Measurements from ENCODE around the gene NKAIN4. TPM values are rescaled to one million over a fixed set of nuclear protein-coding genes. Genes with fewer than 3 reads are reported as not detected.

The NKAIN4 gene
- total and polyA plus RNA-seq, 8 donors = 1.1 to 18.1 (median 7.8) TPM; not detected in 1

DNA sequence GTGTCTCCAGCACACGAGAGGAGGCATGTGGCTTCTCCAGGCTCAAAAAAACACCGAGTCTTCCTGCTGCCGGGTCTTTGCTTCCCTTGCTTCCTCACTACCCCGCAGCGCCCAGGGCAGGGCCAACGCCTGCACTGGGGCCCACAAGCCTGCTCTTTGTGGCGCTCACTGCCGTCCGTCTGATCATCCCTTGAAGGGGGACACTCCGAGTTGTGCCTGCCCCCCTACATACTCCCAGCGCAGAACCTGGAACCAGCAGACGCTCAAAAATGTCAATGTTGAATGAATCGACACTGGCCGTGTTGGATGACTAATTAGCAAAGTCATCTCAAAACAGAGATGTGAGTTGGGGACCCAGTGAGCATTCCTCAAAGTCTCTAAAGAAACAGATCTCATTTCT lies 10.3 kb upstream of the NKAIN4 start:
- TF ChIP-seq, protein P1, sequence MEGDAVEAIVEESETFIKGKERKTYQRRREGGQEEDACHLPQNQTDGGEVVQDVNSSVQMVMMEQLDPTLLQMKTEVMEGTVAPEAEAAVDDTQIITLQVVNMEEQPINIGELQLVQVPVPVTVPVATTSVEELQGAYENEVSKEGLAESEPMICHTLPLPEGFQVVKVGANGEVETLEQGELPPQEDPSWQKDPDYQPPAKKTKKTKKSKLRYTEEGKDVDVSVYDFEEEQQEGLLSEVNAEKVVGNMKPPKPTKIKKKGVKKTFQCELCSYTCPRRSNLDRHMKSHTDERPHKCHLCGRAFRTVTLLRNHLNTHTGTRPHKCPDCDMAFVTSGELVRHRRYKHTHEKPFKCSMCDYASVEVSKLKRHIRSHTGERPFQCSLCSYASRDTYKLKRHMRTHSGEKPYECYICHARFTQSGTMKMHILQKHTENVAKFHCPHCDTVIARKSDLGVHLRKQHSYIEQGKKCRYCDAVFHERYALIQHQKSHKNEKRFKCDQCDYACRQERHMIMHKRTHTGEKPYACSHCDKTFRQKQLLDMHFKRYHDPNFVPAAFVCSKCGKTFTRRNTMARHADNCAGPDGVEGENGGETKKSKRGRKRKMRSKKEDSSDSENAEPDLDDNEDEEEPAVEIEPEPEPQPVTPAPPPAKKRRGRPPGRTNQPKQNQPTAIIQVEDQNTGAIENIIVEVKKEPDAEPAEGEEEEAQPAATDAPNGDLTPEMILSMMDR (IDR thresholded peaks at IDR 0.05) = no peak
- Histone ChIP-seq H3K4me3 (no peak overlapping the region), H3K9me3 (no peaks in the 10 kb centered on the region), H3K27ac (no peak overlapping the region), H3K36me3 (no peaks in the 10 kb centered on the region), H3K27me3 (peaks cover 4 to 96% of the 10 kb centered on the region in 2 donors), H3K4me1 (no peaks in the 10 kb centered on the region)
- intact Hi-C loops (cut with DNase I) = no loop called here
- ATAC-seq = no peak
- no peak for DNase-seq

DNA sequence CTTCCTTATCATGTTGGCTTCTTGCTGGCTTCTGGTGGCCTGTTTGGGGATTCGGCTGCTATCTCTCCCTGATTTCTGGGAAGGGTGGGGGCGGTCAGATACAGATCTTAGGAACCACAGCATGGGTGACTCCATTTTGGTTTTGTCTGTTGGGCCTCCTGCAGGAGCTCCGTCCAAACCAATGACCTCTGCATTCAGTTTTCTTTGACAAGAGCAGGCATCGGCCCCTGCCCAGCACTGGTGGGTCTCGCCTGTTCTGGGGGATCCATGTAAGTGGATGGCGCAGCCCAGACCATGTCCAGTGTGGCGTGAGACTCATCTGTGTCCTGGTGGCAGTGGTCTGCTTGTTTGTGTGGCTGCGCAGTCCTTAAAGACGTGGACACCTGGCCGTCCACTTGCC lies 9.7 kb upstream of the NKAIN4 start:
- no peak for ATAC-seq
- intact Hi-C loops (cut with DNase I) = no loop called here
- Histone ChIP-seq H3K4me3 (no peak overlapping the region), H3K27ac (no peak overlapping the region), H3K36me3 (no peaks in the 10 kb centered on the region), H3K4me1 (no peaks in the 10 kb centered on the region), H3K27me3 (peaks cover 4 to 99% of the 10 kb centered on the region in 2 donors), H3K9me3 (no peaks in the 10 kb centered on the region)
- TF ChIP-seq, protein P1 (IDR thresholded peaks at IDR 0.05) = no peak
- DNase-seq = no peak

DNA sequence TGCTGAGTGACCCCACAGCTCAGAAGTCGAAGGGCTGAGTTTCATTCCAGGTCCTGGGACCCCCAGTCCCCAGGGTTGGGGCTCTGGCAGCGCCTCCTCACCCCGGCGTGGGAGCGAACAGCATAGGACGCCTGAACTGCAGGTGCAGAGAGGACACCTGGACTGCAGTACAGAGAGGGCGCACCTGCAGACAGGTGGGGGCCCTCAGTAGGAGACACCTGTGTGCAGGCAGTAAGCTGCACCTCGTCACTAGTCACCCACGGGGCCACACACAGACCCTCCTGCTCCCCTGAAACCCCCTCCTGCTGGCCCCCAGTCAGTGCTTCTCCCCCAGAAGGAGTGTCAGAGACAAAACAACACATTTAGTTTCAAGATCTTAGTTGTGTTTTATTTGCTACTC lies 8.6 kb upstream of the NKAIN4 start:
- intact Hi-C loops (cut with DNase I) = no loop called here
- Histone ChIP-seq H3K4me3 (no peak overlapping the region), H3K4me1 (no peaks in the 10 kb centered on the region), H3K36me3 (no peaks in the 10 kb centered on the region), H3K9me3 (no peaks in the 10 kb centered on the region), H3K27ac (no peak overlapping the region), H3K27me3 (peaks cover 4 to 99% of the 10 kb centered on the region in 2 donors)
- TF ChIP-seq, protein P1 (IDR thresholded peaks at IDR 0.05) = no peak
- DNase-seq (no peak), ATAC-seq (no peak)

DNA sequence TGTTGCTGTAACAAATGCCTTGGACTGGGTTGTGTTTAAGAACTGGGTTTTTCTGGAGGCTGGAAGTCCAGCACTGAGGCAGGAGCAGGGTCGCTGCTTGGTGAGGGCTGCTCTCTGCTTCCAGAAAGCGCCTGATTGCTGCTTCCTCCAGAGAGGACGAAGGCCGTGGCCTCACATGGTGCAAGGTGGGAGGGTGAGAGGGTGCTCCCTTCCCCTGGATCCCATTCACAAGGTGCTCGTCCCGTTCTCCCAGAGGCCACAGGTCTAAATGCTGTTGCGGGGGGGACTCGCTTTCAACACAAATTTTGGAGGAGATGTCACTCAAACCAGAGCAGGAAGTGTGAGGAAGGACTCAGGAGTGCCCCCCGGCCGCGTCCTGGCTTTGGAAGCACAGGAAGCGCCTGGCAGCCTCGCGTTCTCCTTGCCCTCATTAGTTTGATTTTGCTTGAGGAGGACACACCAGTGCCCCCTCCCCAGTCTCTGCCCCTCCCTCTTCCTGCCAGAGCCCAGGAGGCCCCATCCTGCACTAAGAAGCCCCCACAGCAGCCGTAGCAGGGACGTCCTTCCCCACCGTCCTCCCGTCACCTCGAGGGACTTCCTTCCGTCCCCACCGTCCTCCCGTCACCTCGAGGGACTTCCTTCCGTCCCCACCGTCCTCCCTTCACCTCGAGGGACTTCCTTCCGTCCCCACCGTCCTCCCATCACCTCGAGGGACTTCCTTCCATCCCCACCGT lies 7.7 kb upstream of the NKAIN4 start:
- intact Hi-C loops (cut with DNase I) = no loop called here
- no peaks in the 10 kb centered on the region for H3K4me1 ChIP-seq
- TF ChIP-seq, protein P1 (IDR thresholded peaks at IDR 0.05) = no peak
- H3K27ac ChIP-seq = no peak overlapping the region
- no peaks in the 10 kb centered on the region for H3K36me3 ChIP-seq
- H3K27me3 ChIP-seq = peaks cover 4 to 92% of the 10 kb centered on the region in 2 donors
- H3K4me3 ChIP-seq = no peak overlapping the region
- ATAC-seq (no peak), DNase-seq (no peak)
- no peaks in the 10 kb centered on the region for H3K9me3 ChIP-seq

DNA sequence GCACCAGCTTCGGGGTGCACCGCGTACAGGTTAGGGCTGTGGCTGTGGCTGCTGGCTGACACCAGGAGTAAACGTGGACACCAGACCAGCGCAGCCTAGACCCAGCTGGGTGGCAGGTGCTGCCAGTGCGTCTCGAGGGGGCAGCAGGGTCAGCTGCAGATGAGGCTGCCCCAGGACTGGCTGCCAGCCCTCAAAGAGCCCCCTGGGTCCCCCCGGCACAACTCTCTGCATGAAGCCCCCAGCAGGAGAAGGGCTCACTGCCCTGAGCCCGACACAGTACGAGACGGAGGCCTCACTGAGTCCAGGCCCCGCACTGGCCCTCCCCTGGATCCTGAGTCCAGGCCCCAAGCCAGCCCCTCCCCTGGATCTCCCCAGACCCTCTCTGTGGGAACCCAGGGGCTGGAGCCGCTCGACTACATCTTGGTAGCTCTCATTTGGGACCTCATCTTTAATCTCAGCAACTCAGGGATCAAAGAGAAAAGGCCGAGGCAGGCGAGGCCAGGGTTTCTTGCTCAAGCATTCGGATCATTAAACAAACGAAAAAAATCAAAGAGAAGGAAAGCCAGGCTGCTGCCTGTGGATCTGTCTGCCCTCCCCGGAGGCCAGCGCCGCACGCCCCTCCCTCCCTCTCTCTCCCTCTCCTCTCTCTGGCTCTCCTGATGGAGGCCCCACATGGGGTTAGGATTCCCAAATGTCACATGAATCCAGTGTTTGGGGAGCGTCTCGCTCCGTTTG lies 7.0 kb upstream of the NKAIN4 start:
- DNase-seq = peak in 2 of 4 donors; percentile 72 to 90
- intact Hi-C loops (cut with DNase I) = no loop called here
- no peaks in the 10 kb centered on the region for H3K9me3 ChIP-seq
- no peak overlapping the region for H3K27ac ChIP-seq
- no peak overlapping the region for H3K4me3 ChIP-seq
- TF ChIP-seq, protein P1 (IDR thresholded peaks at IDR 0.05) = no peak
- H3K36me3 ChIP-seq = no peaks in the 10 kb centered on the region
- ATAC-seq = no peak
- H3K27me3 ChIP-seq = peaks cover 6 to 94% of the 10 kb centered on the region in 2 donors
- H3K4me1 ChIP-seq = no peaks in the 10 kb centered on the region
